NCI-H774 (cell line): ENCODE results near the gene PRKAR2B.
"Not testable (repeated sequence)": the region's sequence is repeated elsewhere in the genome, so short reads cannot be mapped to it uniquely, and the experiment has no call there.

Source experiments
- DNase-seq: peaks from one replicate; lab custom pipeline; 2025; lab: John Stamatoyannopoulos, UW

Gene PRKAR2B

DNA sequence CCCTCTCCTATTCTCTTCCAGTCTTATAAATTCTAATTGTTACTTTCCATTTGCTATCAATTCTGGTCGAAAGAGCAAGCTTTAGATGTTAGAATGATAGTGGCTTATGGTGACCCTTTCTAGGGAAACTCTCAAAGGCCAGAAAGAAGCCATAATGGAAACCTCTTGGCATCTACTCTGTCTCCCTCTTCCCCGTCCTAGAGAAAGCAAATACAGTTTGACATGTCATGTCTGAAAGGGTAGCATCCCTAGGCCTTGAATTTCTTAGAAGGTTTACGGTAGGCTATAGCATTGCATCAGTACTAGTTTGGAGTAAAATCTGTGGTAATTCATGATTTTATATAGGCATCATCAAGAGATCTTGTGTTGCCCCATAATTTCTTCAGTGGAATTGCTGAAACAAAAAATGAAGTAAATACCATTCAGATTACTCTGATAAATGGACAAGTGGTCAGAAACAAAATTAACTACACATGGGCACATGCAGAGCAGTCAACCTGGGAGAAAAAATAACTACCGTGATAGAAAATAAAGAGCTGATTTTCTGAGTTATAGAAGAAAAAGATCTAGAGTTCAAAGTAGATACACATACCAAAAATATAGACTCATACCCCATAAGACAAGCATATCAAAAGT lies 4.4 kb downstream of the PRKAR2B start:
- no peak for DNase-seq

GRCh38 chr7:107049480-107049879 lies 5.0 kb downstream of the PRKAR2B start:
- no peak for DNase-seq

DNA sequence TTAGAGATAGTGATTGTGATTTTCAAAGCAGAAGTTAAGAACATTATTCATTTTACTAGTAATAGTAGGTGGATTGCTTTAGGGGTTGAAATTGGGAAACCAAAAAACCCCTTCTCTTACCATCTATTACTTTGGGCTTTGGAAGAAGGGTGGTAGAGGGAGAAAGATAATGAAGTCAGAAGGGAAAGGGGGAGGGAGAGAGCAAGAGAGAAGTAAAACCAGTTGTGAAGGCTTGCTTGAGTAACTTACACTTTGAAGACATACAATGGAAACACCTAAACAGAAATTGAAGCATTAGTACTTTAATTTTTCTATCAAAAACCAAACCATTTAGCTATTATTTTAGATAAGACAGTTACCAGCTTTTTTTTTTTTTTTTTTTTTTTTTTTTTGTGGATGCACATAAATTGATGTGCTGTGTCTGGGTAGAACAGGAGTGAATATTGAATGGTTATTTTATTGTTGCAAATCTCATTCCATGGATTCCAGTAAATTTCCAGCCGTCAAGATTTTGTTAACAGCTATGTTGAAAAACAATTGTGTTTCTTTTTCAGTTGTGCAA lies 5.5 kb downstream of the PRKAR2B start:
- no peak for DNase-seq

GRCh38 chr7:107051376-107051775 lies 6.9 kb downstream of the PRKAR2B start:
- DNase-seq: no peak

DNA sequence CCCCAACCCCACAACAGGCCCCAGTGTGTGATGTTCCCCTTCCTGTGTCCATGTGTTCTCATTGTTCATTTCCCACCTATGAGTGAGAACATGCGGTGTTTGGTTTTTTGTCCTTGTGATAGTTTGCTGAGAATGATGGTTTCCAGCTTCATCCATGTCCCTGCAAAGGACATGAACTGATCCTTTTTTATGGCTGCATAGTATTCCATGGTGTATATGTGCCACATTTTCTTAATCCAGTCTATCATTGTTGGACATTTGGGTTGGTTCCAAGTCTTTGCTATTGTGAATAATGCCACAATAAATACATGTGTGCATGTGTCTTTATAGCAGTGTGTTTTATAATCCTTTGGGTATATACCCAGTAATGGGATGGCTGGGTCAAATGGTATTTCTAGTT lies 10.5 kb downstream of the PRKAR2B start:
- DNase-seq: not testable (repeated sequence)

DNA sequence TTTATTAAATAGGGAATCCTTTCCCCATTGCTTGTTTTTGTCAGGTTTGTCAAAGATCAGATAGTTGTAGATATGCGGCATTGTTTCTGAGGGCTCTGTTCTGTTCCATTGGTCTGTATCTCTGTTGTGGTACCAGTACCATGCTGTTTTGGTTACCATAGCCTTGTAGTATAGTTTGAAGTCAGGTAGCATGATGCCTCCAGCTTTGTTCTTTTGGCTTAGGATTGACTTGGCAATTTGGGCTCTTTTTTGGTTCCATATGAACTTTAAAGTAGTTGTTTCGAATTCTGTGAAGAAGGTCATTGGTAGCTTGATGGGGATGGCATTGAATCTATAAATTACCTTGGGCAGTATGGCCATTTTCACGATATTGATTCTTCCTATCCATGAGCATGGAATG lies 11.6 kb downstream of the PRKAR2B start:
- DNase-seq: not testable (repeated sequence)

- no peak for DNase-seq
These were observed 12.4 kb downstream of the PRKAR2B start for GRCh38 chr7:107056728-107057473.

GRCh38 chr7:107057474-107057833 lies 12.9 kb downstream of the PRKAR2B start:
- DNase-seq: no peak

DNA sequence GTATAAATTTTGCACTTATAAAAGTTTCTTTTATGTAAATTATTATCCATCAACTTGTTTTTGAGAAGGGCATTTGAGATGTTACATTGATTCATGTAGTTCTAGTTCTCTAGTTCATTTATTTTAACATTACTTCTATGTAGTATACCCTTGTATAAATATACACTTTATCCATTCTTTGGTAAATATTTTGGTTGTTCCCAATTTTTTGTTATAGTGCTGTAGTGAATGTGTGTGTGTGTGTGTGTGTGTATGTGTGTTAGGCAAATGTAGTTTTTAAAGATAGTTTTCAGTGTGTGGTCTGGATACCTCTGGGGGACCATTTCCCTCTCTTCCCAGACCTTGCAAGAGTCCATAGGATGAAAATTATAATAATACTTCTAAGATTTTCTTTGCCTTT lies 15.0 kb downstream of the PRKAR2B start:
- DNase-seq: no peak

DNA sequence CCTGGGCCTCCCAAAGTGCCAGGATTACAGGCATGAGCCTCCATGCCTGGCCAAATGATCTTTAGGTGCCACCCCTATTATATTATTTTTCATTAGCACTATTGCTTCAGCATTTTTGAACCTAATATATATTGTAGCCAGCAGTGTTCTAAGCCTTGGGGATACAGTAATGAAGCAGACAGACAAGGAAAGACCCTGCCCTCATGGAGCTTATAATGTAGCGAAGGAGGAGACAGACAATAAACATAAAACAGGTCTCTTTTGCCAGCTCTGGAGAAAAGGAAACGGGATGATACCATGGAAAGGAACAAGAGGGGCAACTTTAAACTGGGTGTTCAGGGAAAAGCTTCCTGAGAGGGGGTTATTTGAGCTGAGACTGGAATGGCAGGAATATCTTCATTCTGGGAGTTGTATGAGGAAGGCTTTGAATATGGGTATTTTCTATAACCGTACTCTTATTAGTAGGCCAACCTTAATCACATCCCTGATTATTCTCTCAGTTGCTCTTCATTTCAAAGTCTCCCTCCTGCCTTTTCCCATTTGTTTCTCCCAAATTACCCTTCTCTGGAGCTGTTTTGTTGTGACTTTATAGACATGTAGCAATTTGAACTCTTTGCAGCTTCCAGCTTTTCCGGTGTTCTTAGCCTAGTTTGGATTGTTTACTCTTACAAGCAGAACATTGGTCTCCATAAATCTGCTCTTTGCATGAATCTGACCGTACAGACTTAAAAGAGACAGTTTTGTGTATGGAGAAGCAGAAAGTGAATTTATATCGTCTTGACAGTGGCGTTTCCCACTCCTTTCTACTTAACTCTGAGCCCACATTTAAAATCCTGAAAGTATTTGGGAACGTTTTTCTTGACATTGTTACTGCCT lies 19.0 kb downstream of the PRKAR2B start:
- no peak for DNase-seq

GRCh38 chr7:107064255-107064654 lies 19.8 kb downstream of the PRKAR2B start:
- DNase-seq: no peak

GRCh38 chr7:107065929-107066247 lies 21.4 kb downstream of the PRKAR2B start:
- no peak for DNase-seq

- no peak for DNase-seq
These were observed 23.7 kb downstream of the PRKAR2B start for GRCh38 chr7:107068156-107068555.

DNA sequence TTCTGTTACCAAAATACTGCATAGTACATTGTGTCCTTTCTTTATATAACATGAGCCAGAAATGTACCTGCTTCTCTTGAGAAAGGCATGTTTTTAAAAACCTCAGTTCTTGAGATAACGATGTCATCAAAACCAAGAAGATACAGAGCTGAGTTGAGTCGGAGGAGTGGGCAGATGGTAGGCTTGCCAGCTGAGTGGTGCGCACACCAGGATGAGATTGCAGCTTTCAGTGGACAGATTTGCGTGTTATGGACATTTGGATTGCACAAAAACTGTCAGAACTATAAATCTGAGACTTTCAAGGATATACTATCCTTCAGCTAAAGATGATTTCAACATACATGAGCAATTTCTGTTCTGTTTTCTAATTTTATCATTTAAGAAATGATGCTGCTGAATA lies 25.0 kb downstream of the PRKAR2B start:
- DNase-seq: no peak

GRCh38 chr7:107070710-107071109 lies 26.2 kb downstream of the PRKAR2B start:
- no peak for DNase-seq

DNA sequence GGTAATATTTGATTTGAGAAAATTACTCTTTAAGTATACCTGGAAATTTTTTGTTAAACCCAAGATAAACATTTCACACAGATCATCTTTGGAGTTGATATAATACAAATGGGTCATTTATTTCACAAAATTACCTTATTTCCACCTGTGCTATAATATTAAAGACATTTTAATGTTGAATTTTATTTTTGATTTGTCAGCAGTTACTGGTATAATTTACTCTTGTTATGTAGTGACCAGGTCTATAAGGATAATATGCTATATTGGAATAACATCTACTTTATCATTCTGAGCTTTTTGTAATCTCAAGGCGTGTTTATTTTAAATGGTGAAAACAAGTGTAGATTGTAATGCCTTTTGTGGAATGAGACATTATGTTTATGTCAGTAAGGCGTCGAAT lies 26.6 kb downstream of the PRKAR2B start:
- DNase-seq: no peak

GRCh38 chr7:107072133-107072532 lies 27.6 kb downstream of the PRKAR2B start:
- DNase-seq: no peak

DNA sequence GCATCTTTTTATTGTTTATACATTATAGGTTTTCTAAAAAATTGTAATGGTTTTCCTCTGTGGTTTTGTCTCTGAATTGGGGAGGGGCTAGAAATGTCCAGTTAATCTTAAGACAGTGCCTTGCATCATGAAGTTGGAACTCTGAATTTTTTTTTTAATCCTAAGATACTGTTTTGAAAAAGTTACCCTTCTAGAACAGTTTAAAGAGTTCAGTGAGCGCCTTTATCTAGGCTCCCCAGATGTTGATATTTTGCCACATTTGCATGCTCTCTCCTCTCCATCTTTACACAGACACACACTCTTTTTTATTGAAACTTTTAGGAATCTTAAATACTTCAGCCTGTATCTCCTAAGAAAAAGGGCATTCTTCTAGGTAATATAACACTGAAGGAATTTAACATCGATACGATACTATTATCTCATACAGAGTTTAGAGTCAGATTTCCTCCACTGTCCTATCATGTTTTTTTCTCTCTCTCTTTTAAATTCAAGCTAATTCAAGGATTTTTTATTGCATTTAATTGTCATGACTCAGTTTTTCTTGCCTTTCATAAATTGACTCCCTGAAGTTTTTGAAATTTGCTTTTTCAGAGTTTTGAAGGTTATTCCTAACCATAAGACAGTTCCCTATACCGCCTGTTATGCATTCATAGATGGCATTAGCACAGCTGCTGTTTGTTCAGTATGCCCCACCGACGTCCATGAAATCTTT lies 31.5 kb downstream of the PRKAR2B start:
- no peak for DNase-seq

DNA sequence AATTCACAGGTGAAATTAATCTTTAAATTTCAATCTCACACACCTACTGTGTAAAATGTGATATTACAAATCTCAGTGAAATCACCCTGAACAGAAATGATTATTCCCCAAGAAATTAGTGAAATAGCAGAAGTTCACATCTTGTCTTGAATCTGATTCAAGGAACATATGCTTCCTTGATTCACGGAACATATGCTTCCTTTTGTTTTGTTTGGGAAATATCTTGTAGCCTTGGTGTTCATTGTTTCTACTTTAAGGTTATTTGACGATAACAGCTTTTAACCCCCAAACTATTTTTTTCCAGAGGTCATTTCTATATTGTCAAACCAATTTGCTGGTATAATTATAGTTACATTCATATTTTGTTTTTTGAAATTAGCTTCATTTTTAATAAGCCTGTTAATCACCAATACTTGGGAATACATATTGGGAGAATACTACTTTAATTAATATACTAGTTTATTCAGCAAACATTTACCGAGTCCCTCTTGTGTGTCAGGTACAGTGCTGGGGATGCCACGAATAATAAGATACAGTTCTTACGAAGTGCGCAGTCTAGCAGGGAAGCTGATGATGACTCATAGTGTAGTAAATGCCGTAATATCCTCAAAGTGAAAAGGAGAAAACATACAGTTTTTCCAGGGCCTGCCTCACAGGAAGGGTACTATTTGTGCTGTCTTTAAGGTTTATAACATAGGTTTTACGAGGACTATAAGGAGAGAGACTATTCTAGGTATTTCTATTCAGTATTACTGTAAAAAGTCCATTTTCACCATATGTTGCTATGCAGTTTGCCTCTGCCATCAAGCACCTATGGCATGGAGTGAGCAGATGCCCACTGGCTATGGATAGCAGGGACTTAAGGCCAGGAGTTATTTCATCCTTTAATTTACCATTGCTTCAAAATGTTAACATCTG lies 32.5 kb downstream of the PRKAR2B start:
- DNase-seq: no peak

DNA sequence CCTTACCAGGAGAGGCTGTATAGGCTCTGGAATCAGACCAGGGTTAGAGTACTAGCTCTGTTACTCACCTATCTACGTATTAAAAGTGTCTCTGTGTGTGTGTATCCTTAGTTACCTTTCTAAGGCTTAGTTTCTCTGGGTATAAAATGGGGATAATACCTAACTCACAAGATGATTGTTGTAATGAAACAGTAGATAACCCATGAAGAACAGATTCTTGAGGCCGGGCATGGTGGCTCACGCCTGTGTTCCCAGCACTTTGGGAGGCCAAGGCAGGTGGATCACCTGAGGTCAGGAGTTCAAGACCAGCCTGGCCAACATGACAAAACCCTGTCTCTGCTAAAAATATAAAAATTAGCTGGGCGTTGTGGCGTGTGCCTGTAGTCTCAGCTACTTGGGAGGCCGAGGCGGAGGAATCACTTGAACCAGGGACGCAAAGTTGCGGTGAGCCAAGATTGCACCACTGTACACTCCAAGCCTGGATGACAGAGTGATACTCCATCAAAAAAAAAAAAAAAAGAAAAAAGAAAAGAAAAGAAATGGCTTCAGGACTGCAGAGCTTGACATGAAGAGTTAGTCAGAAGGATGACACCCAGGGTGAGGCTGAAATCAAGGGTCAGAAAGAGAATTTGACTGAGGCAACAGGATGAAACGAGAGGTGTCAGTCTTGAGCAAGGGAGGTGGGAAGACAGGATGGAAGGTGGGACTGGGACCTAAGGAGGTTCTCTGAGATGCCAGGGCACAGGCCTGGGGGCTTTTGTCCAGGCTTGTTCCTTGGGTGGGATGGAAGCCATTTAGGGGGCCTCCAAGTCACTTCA lies 33.4 kb downstream of the PRKAR2B start:
- DNase-seq: no peak
